Measurements from ENCODE around the gene CCN6.

DNA sequence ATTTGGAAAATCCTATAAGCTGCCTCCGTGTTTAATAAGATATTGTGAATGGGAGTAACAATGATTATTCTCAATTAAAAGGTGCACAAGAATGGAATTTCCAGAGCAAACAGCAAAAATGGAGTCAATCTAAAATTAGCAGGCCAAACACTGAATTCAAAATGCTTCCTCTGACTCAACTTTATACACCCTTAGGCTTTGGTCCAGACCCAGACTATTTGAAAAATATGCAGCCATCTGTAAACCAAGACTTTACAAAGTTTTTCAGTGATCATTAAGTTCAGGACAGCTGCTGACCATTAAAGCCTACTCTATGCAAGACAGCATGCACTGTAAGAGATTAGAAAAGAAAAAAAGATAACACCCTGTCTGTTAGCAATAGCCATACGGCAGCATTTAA lies 39.4 kb upstream of the CCN6 start:
- TF ChIP-seq POLR2AphosphoS5 (IDR thresholded peaks at IDR 0.05; ENCODE audit: low read depth, low read length) = no peak
- TF ChIP-seq POLR2A (IDR thresholded peaks at IDR 0.05; ENCODE audit: low read depth, low read length) = no peak
- no peak for TF ChIP-seq TAF1 (IDR thresholded peaks at IDR 0.05; ENCODE audit: low read depth, low read length)
- TF ChIP-seq PAX5 (IDR thresholded peaks at IDR 0.05; ENCODE audit: insufficient read depth, low read length, severe bottlenecking) = no peak

All from GM12891 (cell line).